K562 (cell line): ENCODE results near the gene TUT7.

Experiments
- ATF4 ChIP-seq: fragments of 450-650 bp; formaldehyde crosslinking; IDR thresholded peaks from 2 replicates; pipeline ENCODE4 v1.4.0; 2022; ENCODE audit warnings: mild to moderate bottlenecking, moderate library complexity
- BHLHE40 ChIP-seq: IDR thresholded peaks from 2 replicates; pipeline ENCODE4 v1.6.1; 2011; ENCODE audit warnings: low read length, improper control_type of control experiment
- CTCF ChIP-seq, 3 experiments: IDR thresholded peaks in 2 of 3; conservative IDR thresholded peaks in 1 of 3; 2 replicates each; pipeline ENCODE4 v1.5.1; 2011 to 2012; ENCODE audit warnings: low read length in 3 of 3, mild to moderate bottlenecking in 3 of 3, control low read depth in 2 of 3, improper control_type of control experiment in 1 of 3, inconsistent platforms in 1 of 3, low read depth in 1 of 3, mixed read lengths in 1 of 3, moderate library complexity in 1 of 3; ENCODE audit not compliant: insufficient read depth in 2 of 3
- FOXP4 ChIP-seq: sonication (generic); formaldehyde crosslinking; IDR thresholded peaks from 2 replicates; pipeline ENCODE4 v1.8.0; 2022; ENCODE audit warnings: mild to moderate bottlenecking, missing genetic modification reagents, borderline replicate concordance
- HOMEZ ChIP-seq: fragments of 250-450 bp; sonication (Bioruptor Pico); IDR thresholded peaks from 2 replicates; pipeline ENCODE4 v1.4.0; 2020; ENCODE audit warnings: mild to moderate bottlenecking, moderate library complexity
- KAT7 ChIP-seq: sonication (generic); formaldehyde crosslinking; IDR thresholded peaks from 2 replicates; pipeline ENCODE4 v1.8.0; 2022; ENCODE audit warnings: missing genetic modification reagents, mild to moderate bottlenecking, borderline replicate concordance
- MAX ChIP-seq: sonication (generic); formaldehyde crosslinking; IDR thresholded peaks from 2 replicates; pipeline ENCODE4 v1.9.0; 2022; ENCODE audit warnings: mild to moderate bottlenecking, missing genetic modification reagents
- MYNN ChIP-seq, 2 experiments: sonication (generic); formaldehyde crosslinking in 1 of 2; IDR thresholded peaks; 2 replicates each; pipeline versions ENCODE4 v1.5.0 to v1.6.1; 2016 to 2020; ENCODE audit warnings: antibody characterized with exemption in 1 of 2, missing genetic modification reagents in 1 of 2
- ZBTB11 ChIP-seq, 3 experiments: fragments of 200-800 bp in 1 of 3; fragments of 250-450 bp in 1 of 3; fragments of 450-650 bp in 1 of 3; sonication (Bioruptor Pico) in 1 of 3; sonication (Bioruptor generic) in 1 of 3; formaldehyde crosslinking in 1 of 3; IDR thresholded peaks; 2 replicates each; pipeline versions ENCODE4 v1.6.1 to v1.8.0; 2016 to 2022; ENCODE audit warnings: mild to moderate bottlenecking in 2 of 3, missing genetic modification characterization in 2 of 3, missing compliant biosample characterization in 1 of 3, moderate library complexity in 1 of 3
- ZNF518B ChIP-seq: fragments of 250-450 bp; sonication (Bioruptor Pico); IDR thresholded peaks from 2 replicates; pipeline ENCODE4 v1.5.0; 2021; ENCODE audit warnings: mild to moderate bottlenecking, moderate library complexity

GRCh38 chr9:86369810-86370209 is 15.6 kb upstream of the TUT7 start:
- TF ChIP-seq BHLHE40 (no peak), CTCF (IDR thresholded peaks at IDR 0.05 in 2 of 3, conservative IDR thresholded peaks at IDR 0.05 in 1 of 3; ENCODE audit: insufficient read depth in 2 of 3, low read depth in 1 of 3, low read length in 3 of 3) (no peak), ZNF518B (no peak), MYNN (IDR thresholded peaks at IDR 0.05) (no peak), MYNN (CRISPR knock-in tag; IDR thresholded peaks at IDR 0.05) (no peak), ZBTB11 (CRISPR knock-in tag; IDR thresholded peaks at IDR 0.05) (no peak), ATF4 (CRISPR knock-in tag) (no peak), HOMEZ (CRISPR knock-in tag) (no peak), KAT7 (no peak), FOXP4 (CRISPR knock-in tag) (no peak), MAX (no peak)
